ENCODE measurements around the gene PITPNB.
A peak's percentile ranks its signal among the peaks of the same experiment; 100 is the strongest.

Gene PITPNB

DNA sequence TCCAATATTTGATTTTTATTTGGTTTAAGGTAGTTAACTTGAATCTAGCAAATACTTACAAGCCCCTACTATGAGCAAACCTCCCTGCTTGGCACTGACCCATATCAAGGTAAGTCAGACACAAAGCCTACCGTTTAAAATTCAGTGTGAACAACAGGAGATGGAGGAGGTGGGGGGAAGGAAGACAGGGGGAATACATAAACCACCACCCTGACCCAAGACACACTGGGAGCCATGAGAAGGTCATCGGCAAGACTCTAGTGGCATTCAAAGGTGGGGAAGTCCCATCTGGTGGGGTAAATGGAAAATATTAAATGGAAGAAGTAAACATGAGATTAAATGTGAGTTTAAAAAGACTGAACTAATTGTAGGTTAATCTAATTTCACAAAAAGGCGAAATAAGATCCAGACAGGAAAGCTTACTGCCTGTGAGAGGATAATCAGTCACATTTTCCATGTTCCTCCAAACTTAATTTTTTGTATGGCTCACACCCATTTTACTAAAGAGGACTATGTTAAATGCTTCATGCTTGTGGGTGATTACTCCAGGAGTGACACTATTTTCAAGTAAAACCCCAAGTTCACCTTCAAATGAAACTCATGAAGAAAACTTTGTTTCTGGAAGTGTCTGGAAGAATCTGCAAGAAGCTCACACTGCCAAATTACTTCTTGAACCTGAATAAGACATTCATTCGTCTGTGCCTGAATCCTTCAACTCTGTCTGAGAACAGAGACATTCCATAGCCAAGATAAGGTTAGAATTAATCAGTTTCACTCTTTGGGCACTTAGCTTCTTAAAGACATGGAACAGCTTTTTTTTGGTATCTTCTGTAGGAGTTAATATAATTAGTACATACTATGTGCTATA lies 51.7 kb downstream of the PITPNB start:
- no peak for DNase-seq (ENCODE audit: low read depth)
- in situ Hi-C loops (cut with HindIII; ENCODE audit: low sequenced_read_pairs): no loop called here
- TF ChIP-seq, protein P1, sequence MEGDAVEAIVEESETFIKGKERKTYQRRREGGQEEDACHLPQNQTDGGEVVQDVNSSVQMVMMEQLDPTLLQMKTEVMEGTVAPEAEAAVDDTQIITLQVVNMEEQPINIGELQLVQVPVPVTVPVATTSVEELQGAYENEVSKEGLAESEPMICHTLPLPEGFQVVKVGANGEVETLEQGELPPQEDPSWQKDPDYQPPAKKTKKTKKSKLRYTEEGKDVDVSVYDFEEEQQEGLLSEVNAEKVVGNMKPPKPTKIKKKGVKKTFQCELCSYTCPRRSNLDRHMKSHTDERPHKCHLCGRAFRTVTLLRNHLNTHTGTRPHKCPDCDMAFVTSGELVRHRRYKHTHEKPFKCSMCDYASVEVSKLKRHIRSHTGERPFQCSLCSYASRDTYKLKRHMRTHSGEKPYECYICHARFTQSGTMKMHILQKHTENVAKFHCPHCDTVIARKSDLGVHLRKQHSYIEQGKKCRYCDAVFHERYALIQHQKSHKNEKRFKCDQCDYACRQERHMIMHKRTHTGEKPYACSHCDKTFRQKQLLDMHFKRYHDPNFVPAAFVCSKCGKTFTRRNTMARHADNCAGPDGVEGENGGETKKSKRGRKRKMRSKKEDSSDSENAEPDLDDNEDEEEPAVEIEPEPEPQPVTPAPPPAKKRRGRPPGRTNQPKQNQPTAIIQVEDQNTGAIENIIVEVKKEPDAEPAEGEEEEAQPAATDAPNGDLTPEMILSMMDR (IDR thresholded peaks at IDR 0.05; ENCODE audit: low read depth, low read length, missing control alignments): no peak
- H3K4me3 ChIP-seq (ENCODE audit: low read depth, low read length): no peak overlapping the region

DNA sequence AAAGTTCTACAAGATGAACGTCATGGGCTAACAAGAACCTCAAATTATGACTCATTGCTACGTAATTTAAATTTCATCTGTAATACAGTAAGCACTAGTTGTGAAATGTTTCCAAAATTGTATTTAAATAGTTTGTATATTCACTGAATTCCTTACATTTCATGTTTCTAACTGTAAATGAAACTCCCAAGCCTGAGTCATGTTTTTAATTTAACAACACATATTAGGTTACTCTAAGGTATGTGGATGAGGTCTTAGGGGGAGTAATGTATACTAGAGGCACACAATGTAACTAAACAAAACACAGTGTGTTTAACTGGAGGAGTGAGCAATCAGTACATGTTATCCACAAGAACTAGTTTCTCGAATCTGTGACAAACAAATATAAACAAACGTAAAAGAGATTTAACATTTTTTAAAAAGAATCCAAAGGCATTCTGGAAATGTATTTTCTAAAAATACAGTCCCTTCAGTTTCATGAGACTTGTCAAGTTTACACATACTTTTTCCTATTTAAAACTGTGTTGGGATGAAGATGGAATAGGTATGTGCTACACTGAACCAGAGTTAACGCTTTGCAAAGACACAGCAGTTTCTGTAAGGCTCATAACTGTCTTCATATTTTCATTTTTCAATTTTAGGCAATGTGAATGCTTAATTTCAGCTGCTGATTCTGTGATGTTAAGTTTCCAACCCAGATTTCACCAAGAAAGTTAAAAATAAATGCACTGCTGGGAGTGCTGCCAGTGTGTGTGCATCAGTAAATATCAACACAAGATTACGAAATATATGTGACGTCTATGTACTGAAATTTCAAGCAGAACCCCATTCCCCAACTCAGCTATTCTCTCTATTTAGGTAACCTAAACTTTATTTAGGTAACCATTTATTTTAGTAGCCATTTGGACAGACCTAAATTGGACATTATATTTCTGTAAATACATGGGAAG lies 52.6 kb downstream of the PITPNB start:
- in situ Hi-C loops (cut with HindIII; ENCODE audit: low sequenced_read_pairs): no loop called here
- TF ChIP-seq, protein P1 (IDR thresholded peaks at IDR 0.05; ENCODE audit: low read depth, low read length, missing control alignments): no peak
- peak; percentile 76 for DNase-seq (ENCODE audit: low read depth)
- H3K4me3 ChIP-seq (ENCODE audit: low read depth, low read length): no peak overlapping the region

DNA sequence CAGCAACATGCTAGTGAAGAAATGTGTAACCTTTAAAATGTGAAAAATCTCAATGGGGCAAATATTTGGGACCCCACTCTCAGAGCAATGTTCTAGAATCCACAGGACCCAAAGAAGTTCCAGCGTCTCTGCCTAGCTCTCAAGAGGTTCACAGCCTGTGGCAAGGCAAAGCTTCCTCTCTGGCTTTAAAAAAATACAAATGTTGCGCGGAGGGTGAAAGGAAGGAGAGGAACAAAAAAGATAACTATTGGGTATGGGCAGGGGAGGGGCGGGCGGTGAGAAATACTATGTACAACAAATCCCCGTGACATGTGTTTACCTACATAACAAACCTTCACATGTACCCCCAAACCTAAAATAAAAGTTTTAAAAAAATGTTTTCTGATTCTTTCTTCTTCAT lies 53.6 kb downstream of the PITPNB start:
- DNase-seq (ENCODE audit: low read depth): no peak
- TF ChIP-seq, protein P1 (IDR thresholded peaks at IDR 0.05; ENCODE audit: low read depth, low read length, missing control alignments): no peak
- in situ Hi-C loops (cut with HindIII; ENCODE audit: low sequenced_read_pairs): no loop called here

DNA sequence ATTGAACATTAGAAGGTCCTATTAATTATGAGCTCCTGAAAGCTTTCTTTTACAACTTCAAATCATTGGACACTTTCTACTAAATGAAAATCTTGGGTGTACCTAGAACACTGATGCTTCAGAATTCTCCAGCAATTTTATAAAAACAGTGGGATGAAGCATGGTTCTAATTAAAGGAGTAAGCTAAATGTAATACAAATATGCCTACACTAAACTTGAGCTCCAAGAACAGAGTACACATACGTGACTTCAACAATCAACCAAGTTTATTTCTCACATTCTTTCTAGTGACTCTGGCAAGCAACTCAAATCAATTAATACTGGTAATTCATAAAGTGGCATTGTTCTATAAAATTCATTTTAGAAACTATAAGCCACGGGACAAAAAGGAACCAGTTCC lies 55.5 kb downstream of the PITPNB start:
- in situ Hi-C loops (cut with HindIII; ENCODE audit: low sequenced_read_pairs): no loop called here
- H3K4me3 ChIP-seq (ENCODE audit: low read depth, low read length): no peak overlapping the region
- TF ChIP-seq, protein P1 (IDR thresholded peaks at IDR 0.05; ENCODE audit: low read depth, low read length, missing control alignments): no peak
- DNase-seq (ENCODE audit: low read depth): no peak

More for the DNA sequence above, 53.6 kb downstream of the PITPNB start:
- H3K4me3 ChIP-seq (ENCODE audit: low read depth, low read length): no peak overlapping the region

DNA sequence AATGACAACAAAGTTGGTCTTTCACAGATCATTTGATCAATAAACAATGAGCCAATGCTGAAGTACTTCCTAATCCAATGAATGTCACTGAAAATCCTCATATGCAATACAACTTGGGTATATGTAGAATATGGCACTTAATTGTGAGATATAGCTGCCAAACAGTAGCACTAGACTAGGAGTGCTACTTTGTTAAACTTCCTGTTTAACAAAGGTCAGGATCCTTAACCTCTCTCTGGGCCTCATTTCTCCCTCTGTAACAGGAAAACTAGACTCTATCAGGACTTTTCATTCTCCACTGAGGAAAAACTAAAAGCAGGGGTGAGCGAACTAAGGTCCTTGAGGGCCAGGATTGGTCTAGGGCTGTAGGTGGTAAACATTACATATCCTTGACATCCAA lies 56.1 kb downstream of the PITPNB start:
- TF ChIP-seq, protein P1 (IDR thresholded peaks at IDR 0.05; ENCODE audit: low read depth, low read length, missing control alignments): no peak
- DNase-seq (ENCODE audit: low read depth): no peak
- H3K4me3 ChIP-seq (ENCODE audit: low read depth, low read length): no peak overlapping the region
- in situ Hi-C loops (cut with HindIII; ENCODE audit: low sequenced_read_pairs): no loop called here

DNA sequence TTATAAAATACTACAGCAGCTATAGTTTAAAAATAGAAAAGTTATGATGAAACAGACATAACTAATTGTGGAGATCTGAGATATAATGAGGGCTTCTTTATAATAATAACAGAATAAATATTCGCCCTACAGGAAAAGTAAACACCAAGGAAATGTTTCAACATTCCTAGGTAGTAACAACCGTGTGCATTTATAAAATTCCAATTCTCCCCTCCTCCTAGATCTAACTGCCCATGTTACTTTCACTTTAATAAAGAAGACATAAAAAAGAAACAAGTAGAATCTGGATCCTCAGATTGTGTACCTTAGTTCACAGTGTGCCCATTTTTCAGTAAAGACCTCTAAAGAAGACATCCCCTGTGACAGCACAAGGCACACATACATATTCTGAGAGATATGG lies 59.7 kb downstream of the PITPNB start:
- in situ Hi-C loops (cut with HindIII; ENCODE audit: low sequenced_read_pairs): no loop called here
- DNase-seq (ENCODE audit: low read depth): no peak
- TF ChIP-seq, protein P1 (IDR thresholded peaks at IDR 0.05; ENCODE audit: low read depth, low read length, missing control alignments): no peak
- no peak overlapping the region for H3K4me3 ChIP-seq (ENCODE audit: low read depth, low read length)

Measured in astrocyte of the cerebellum (primary cell).